Measurements from ENCODE around the gene RIPOR2. TPM values are rescaled to one million over a fixed set of nuclear protein-coding genes. Genes with fewer than 3 reads are reported as not detected.

The RIPOR2 gene
- polyA plus RNA-seq, 3 donors: 154 to 181 (median 179) TPM

- Histone ChIP-seq H3K9ac (ENCODE audit: insufficient read depth, low read length, poor library complexity, severe bottlenecking) (no peak overlapping the region), H3K4me2 (replicated peaks; ENCODE audit: extremely low read depth, low read length, poor library complexity, severe bottlenecking) (no peak overlapping the region), H3K9me3 (replicated peaks in 1 of 2; ENCODE audit: control insufficient read depth in 1 of 2, insufficient read depth in 1 of 2, low read length in 2 of 2) (no peaks in the 10 kb centered on the region), H4K20me1 (ENCODE audit: insufficient read depth, low read length) (peaks cover 100% of the 10 kb centered on the region), H3K36me3 (replicated peaks in 1 of 2; ENCODE audit: control insufficient read depth in 1 of 2, insufficient read depth in 2 of 2, low read length in 2 of 2) (peaks cover 15 to 61% of the 10 kb centered on the region in 2 donors), H2AFZ (ENCODE audit: insufficient read depth, low read depth, low read length, poor library complexity, severe bottlenecking) (no peak overlapping the region), H3K27ac (ENCODE audit: low read depth in 1 of 2, low read length in 2 of 2) (peak overlapping the region in 1 of 2 donors; percentile 28), H3K79me2 (ENCODE audit: insufficient read depth, low read length) (peaks cover 99% of the 10 kb centered on the region), H3K4me1 (ENCODE audit: control insufficient read depth in 1 of 2, insufficient read depth in 2 of 2, low read length in 2 of 2) (peaks cover 0 to 2% of the 10 kb centered on the region in 2 donors), H3K4me3 (replicated peaks in 1 of 3; ENCODE audit: low read depth in 2 of 3, low read length in 3 of 3) (no peak overlapping the region), H3K27me3 (ENCODE audit: control insufficient read depth in 2 of 2, insufficient read depth in 2 of 2, low read length in 2 of 2) (no peaks in the 10 kb centered on the region)
- no peak overlapping the region for H3K4me3 Mint-ChIP-seq
- peaks cover 0 to 1% (median 0%) of the 10 kb centered on the region in 3 donors for H3K27me3 Mint-ChIP-seq (ENCODE audit: low read depth in 3 of 3)
- TF ChIP-seq CTCF (IDR thresholded peaks at IDR 0.05): no peak
- H3K9me3 Mint-ChIP-seq: no peaks in the 10 kb centered on the region
- H3K27ac Mint-ChIP-seq: no peak overlapping the region
- WGBS (ENCODE audit: insufficient coverage): no CpG with 5 or more reads among the region's 5 CpGs
- H3K4me1 Mint-ChIP-seq: peaks cover 29% of the 10 kb centered on the region
- H3K36me3 Mint-ChIP-seq: peaks cover 43 to 53% of the 10 kb centered on the region in 2 donors
- intact Hi-C loops (cut with micrococcal nuclease): no loop called here
- DNase-seq: no peak
Observed at GRCh38 chr6:24888715-24889370, 46.9 kb downstream of the RIPOR2 start.

GRCh38 chr6:24887545-24888140 is 48.1 kb downstream of the RIPOR2 start:
- H3K9me3 ChIP-seq (replicated peaks in 1 of 2; ENCODE audit: control insufficient read depth in 1 of 2, insufficient read depth in 1 of 2, low read length in 2 of 2): no peaks in the 10 kb centered on the region
- H4K20me1 ChIP-seq (ENCODE audit: insufficient read depth, low read length): peaks cover 100% of the 10 kb centered on the region
- H2AFZ ChIP-seq (ENCODE audit: insufficient read depth, low read depth, low read length, poor library complexity, severe bottlenecking): no peak overlapping the region
- no peaks in the 10 kb centered on the region for H3K9me3 Mint-ChIP-seq
- no peak overlapping the region for H3K4me2 ChIP-seq (replicated peaks; ENCODE audit: extremely low read depth, low read length, poor library complexity, severe bottlenecking)
- H3K4me3 Mint-ChIP-seq: no peak overlapping the region
- peaks cover 16 to 61% of the 10 kb centered on the region in 2 donors for H3K36me3 ChIP-seq (replicated peaks in 1 of 2; ENCODE audit: control insufficient read depth in 1 of 2, insufficient read depth in 2 of 2, low read length in 2 of 2)
- WGBS (ENCODE audit: insufficient coverage): no CpG with 5 or more reads among the region's 3 CpGs
- TF ChIP-seq CTCF (IDR thresholded peaks at IDR 0.05): no peak
- H3K27me3 ChIP-seq (ENCODE audit: control insufficient read depth in 2 of 2, insufficient read depth in 2 of 2, low read length in 2 of 2): no peaks in the 10 kb centered on the region
- intact Hi-C loops (cut with micrococcal nuclease): no loop called here
- peaks cover 31% of the 10 kb centered on the region for H3K4me1 Mint-ChIP-seq
- peaks cover 0 to 3% (median 1%) of the 10 kb centered on the region in 3 donors for H3K27me3 Mint-ChIP-seq (ENCODE audit: low read depth in 3 of 3)
- peaks cover 99% of the 10 kb centered on the region for H3K79me2 ChIP-seq (ENCODE audit: insufficient read depth, low read length)
- peak overlapping the region in 1 of 7 donors; percentile 25 for H3K27ac Mint-ChIP-seq
- peaks cover 45 to 54% of the 10 kb centered on the region in 2 donors for H3K36me3 Mint-ChIP-seq
- H3K9ac ChIP-seq (ENCODE audit: insufficient read depth, low read length, poor library complexity, severe bottlenecking): no peak overlapping the region
- peak overlapping the region in 1 of 2 donors; percentile 12 for H3K27ac ChIP-seq (ENCODE audit: low read depth in 1 of 2, low read length in 2 of 2)
- peaks cover 0 to 5% of the 10 kb centered on the region in 2 donors for H3K4me1 ChIP-seq (ENCODE audit: control insufficient read depth in 1 of 2, insufficient read depth in 2 of 2, low read length in 2 of 2)
- no peak overlapping the region for H3K4me3 ChIP-seq (replicated peaks in 1 of 3; ENCODE audit: low read depth in 2 of 3, low read length in 3 of 3)
- DNase-seq: no peak

Measured in CD14-positive monocyte (primary cell).